SU-DHL-6 (cell line): ENCODE data around the gene SMARCC2.
A peak's percentile ranks its signal among the peaks of the same experiment; 100 is the strongest.

Experiments
- H2AFZ ChIP-seq: fragments of 200-600 bp; sonication (generic); 2 replicates; pipeline ENCODE4 v1.6.1; 2014; ENCODE audit warnings: low read depth, mild to moderate bottlenecking, moderate library complexity, mixed read lengths, antibody characterized with exemption, low read length; ENCODE audit not compliant: severe bottlenecking
- H3F3A ChIP-seq: fragments of 200-600 bp; shearing (Covaris generic); 2 replicates; pipeline ENCODE4 v1.6.0; 2016; ENCODE audit warnings: antibody characterized with exemption, mild to moderate bottlenecking; ENCODE audit not compliant: insufficient read depth
- H3K27ac ChIP-seq: fragments of 200-600 bp; sonication (generic); 2 replicates; pipeline ENCODE4 v1.5.1; 2016; ENCODE audit warnings: low read depth, mild to moderate bottlenecking, low read length, moderate library complexity, mixed read lengths
- H3K27me3 ChIP-seq: fragments of 200-600 bp; sonication (generic), shearing (Covaris generic); 2 replicates; pipeline ENCODE4 v1.6.0; 2014; ENCODE audit warnings: mild to moderate bottlenecking, low read length
- H3K36me3 ChIP-seq: fragments of 200-600 bp; sonication (generic); 2 replicates; pipeline ENCODE4 v1.6.1; 2014; ENCODE audit warnings: mild to moderate bottlenecking, low read length, mixed read lengths
- H3K4me2 ChIP-seq: fragments of 300-600, 200-600 bp; shearing (Covaris generic), sonication (generic); 2 replicates; pipeline ENCODE4 v1.6.0; 2014; ENCODE audit warnings: low read length, low read depth, mild to moderate bottlenecking; ENCODE audit not compliant: poor library complexity, severe bottlenecking
- H3K4me3 ChIP-seq: fragments of 200-600 bp; sonication (generic); 2 replicates; pipeline ENCODE4 v1.5.1; 2014; ENCODE audit warnings: antibody characterized with exemption, low read length, mild to moderate bottlenecking, mixed read lengths; ENCODE audit not compliant: insufficient read depth, poor library complexity, severe bottlenecking
- H3K79me2 ChIP-seq: fragments of 200-600 bp; sonication (generic); 2 replicates; pipeline ENCODE4 v1.6.1; 2014; ENCODE audit warnings: mild to moderate bottlenecking, low read length, moderate library complexity; ENCODE audit not compliant: insufficient read depth
- H3K9ac ChIP-seq: fragments of 200-600 bp; sonication (generic); 2 replicates; pipeline ENCODE4 v1.7.0; 2014; ENCODE audit warnings: mild to moderate bottlenecking, low read length
- H3K9me2 ChIP-seq: fragments of 200-600 bp; sonication (generic); replicated peaks from 2 replicates; pipeline ENCODE4 v1.6.1; 2014; ENCODE audit warnings: low read length; ENCODE audit not compliant: insufficient read depth
- H3K9me3 ChIP-seq: fragments of 200-600 bp; sonication (generic); 2 replicates; pipeline ENCODE4 v1.6.1; 2014; ENCODE audit warnings: low read length, mixed read lengths; ENCODE audit not compliant: insufficient read depth
- H4K20me1 ChIP-seq: fragments of 200-600 bp; sonication (generic); 2 replicates; pipeline ENCODE4 v1.6.1; 2014; ENCODE audit warnings: low read depth, mild to moderate bottlenecking, antibody characterized with exemption, low read length, moderate library complexity, mixed read lengths
- CTCF ChIP-seq: fragments of 200-600 bp; sonication (generic); IDR thresholded peaks from one replicate; pipeline ENCODE4 v1.5.1; 2017; ENCODE audit warnings: antibody characterized with exemption, mild to moderate bottlenecking, low read length, moderate library complexity; ENCODE audit not compliant: insufficient read depth, poor library complexity, severe bottlenecking
- EZH2phosphoT487 ChIP-seq: fragments of 200-600 bp; sonication (generic), shearing (Covaris generic); conservative IDR thresholded peaks from 2 replicates; pipeline ENCODE4 v1.6.1; 2018; ENCODE audit warnings: mild to moderate bottlenecking, antibody characterized with exemption, low read length, moderate library complexity, mixed read lengths

Gene SMARCC2

GRCh38 chr12:56188778-56189098, 545 bp downstream of the SMARCC2 start:
- H3K9me2 ChIP-seq = no peaks in the 10 kb centered on the region
- H2AFZ ChIP-seq = no peak overlapping the region
- H3K36me3 ChIP-seq = peaks cover 7% of the 10 kb centered on the region
- peak overlapping the region; percentile 48 for H3K27ac ChIP-seq
- peak overlapping the region; percentile 67 for H3K4me2 ChIP-seq
- peaks cover 20% of the 10 kb centered on the region for H3F3A ChIP-seq
- peak overlapping the region; percentile 97 for H3K4me3 ChIP-seq
- no peaks in the 10 kb centered on the region for H3K9me3 ChIP-seq
- H3K79me2 ChIP-seq = peaks cover 25% of the 10 kb centered on the region
- H4K20me1 ChIP-seq = no peaks in the 10 kb centered on the region
- H3K27me3 ChIP-seq = no peaks in the 10 kb centered on the region
- TF ChIP-seq CTCF (no peak), EZH2phosphoT487 (no peak)
- peak overlapping the region; percentile 92 for H3K9ac ChIP-seq

- no peaks in the 10 kb centered on the region for H4K20me1 ChIP-seq
- peaks cover 25% of the 10 kb centered on the region for H3K79me2 ChIP-seq
- no peak overlapping the region for H2AFZ ChIP-seq
These were observed 1.0 kb downstream of the SMARCC2 start for GRCh38 chr12:56188131-56188777.

GRCh38 chr12:56186957-56187356, 2.3 kb downstream of the SMARCC2 start:
- Histone ChIP-seq H3K79me2 (peaks cover 25% of the 10 kb centered on the region), H3K27me3 (no peaks in the 10 kb centered on the region), H3K9me3 (no peaks in the 10 kb centered on the region), H4K20me1 (no peaks in the 10 kb centered on the region), H3K4me3 (no peak overlapping the region), H3K9ac (peak overlapping the region; percentile 92), H3K36me3 (peaks cover 12% of the 10 kb centered on the region), H3K9me2 (no peaks in the 10 kb centered on the region), H3K4me2 (peak overlapping the region; percentile 67), H3K27ac (no peak overlapping the region), H2AFZ (no peak overlapping the region), H3F3A (peaks cover 13% of the 10 kb centered on the region)
- TF ChIP-seq CTCF (no peak), EZH2phosphoT487 (no peak)

More at GRCh38 chr12:56188131-56188777, 1.0 kb downstream of the SMARCC2 start:
- Histone ChIP-seq H3K4me3 (peak overlapping the region; percentile 97), H3K9ac (peak overlapping the region; percentile 92), H3K27ac (peak overlapping the region; percentile 48), H3F3A (peaks cover 20% of the 10 kb centered on the region), H3K4me2 (peak overlapping the region; percentile 67), H3K36me3 (peaks cover 10% of the 10 kb centered on the region), H3K27me3 (no peaks in the 10 kb centered on the region), H3K9me2 (no peaks in the 10 kb centered on the region), H3K9me3 (no peaks in the 10 kb centered on the region)
- TF ChIP-seq EZH2phosphoT487 (no peak), CTCF (no peak)
